ENCODE measurements around the gene SMIM10L2A. TPM values are rescaled to one million over a fixed set of nuclear protein-coding genes. Genes with fewer than 3 reads are reported as not detected.

The SMIM10L2A gene
- total RNA-seq, 1 donor from 2014 or later: 1.5 TPM

GRCh38 chrX:135429429-135429828 lies 7.7 kb downstream of the SMIM10L2A start:
- Histone ChIP-seq H3K4me1 (no peaks in the 10 kb centered on the region), H3K27me3 (no peaks in the 10 kb centered on the region), H3K4me3 (no peak overlapping the region), H3K9me3 (no peaks in the 10 kb centered on the region), H3K27ac (no peak overlapping the region), H3K36me3 (no peaks in the 10 kb centered on the region)
- intact Hi-C loops (cut with DNase I): no loop called here
- no peak for TF ChIP-seq POLR2A (IDR thresholded peaks at IDR 0.05)
- TF ChIP-seq, protein P1, sequence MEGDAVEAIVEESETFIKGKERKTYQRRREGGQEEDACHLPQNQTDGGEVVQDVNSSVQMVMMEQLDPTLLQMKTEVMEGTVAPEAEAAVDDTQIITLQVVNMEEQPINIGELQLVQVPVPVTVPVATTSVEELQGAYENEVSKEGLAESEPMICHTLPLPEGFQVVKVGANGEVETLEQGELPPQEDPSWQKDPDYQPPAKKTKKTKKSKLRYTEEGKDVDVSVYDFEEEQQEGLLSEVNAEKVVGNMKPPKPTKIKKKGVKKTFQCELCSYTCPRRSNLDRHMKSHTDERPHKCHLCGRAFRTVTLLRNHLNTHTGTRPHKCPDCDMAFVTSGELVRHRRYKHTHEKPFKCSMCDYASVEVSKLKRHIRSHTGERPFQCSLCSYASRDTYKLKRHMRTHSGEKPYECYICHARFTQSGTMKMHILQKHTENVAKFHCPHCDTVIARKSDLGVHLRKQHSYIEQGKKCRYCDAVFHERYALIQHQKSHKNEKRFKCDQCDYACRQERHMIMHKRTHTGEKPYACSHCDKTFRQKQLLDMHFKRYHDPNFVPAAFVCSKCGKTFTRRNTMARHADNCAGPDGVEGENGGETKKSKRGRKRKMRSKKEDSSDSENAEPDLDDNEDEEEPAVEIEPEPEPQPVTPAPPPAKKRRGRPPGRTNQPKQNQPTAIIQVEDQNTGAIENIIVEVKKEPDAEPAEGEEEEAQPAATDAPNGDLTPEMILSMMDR (IDR thresholded peaks at IDR 0.05): no peak
- TF ChIP-seq POLR2AphosphoS5 (IDR thresholded peaks at IDR 0.05; ENCODE audit: insufficient read depth in 1 of 2, low read depth in 1 of 2): no peak
- DNase-seq (ENCODE audit: extremely low spot score in 2 of 2): no peak

- DNase-seq (ENCODE audit: extremely low spot score in 2 of 2): no peak
- Histone ChIP-seq H3K36me3 (no peaks in the 10 kb centered on the region), H3K4me1 (no peaks in the 10 kb centered on the region), H3K4me3 (no peak overlapping the region), H3K27ac (no peak overlapping the region), H3K27me3 (no peaks in the 10 kb centered on the region), H3K9me3 (no peaks in the 10 kb centered on the region)
- intact Hi-C loops (cut with DNase I): no loop called here
- TF ChIP-seq POLR2AphosphoS5 (IDR thresholded peaks at IDR 0.05; ENCODE audit: insufficient read depth in 1 of 2, low read depth in 1 of 2) (no peak), POLR2A (IDR thresholded peaks at IDR 0.05) (no peak)
- TF ChIP-seq, protein P1 (IDR thresholded peaks at IDR 0.05): no peak
Measured at GRCh38 chrX:135431886-135432285, 10.1 kb downstream of the SMIM10L2A start.

DNA sequence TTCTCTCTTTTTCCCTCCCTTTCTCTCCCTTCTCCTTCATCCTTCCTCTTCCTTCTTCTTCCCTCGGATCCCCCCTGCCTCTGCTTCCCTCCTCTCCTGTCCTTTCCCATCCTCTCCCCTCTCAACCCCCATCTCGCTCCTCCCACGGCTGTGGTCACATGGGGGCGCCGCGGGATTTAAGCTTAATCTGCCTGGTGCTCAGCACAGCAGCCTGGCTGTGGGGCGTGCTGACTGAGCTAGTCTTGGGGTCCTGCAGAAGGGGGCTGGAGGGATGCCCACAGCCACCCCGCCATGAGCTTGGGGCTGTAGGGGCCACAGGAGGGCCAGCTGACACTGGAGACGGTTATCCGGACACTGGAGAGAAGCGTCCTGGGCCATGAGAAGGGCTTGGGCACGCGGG lies 10.7 kb downstream of the SMIM10L2A start:
- H3K4me1 ChIP-seq: no peaks in the 10 kb centered on the region
- TF ChIP-seq, protein P1 (IDR thresholded peaks at IDR 0.05): no peak
- TF ChIP-seq POLR2AphosphoS5 (IDR thresholded peaks at IDR 0.05; ENCODE audit: insufficient read depth in 1 of 2, low read depth in 1 of 2): no peak
- TF ChIP-seq POLR2A (IDR thresholded peaks at IDR 0.05): no peak
- no peak overlapping the region for H3K4me3 ChIP-seq

GRCh38 chrX:135432881-135433521 lies 11.3 kb downstream of the SMIM10L2A start:
- Histone ChIP-seq H3K4me3 (no peak overlapping the region), H3K9me3 (no peaks in the 10 kb centered on the region), H3K4me1 (no peaks in the 10 kb centered on the region), H3K27me3 (no peaks in the 10 kb centered on the region), H3K27ac (no peak overlapping the region), H3K36me3 (no peaks in the 10 kb centered on the region)
- no peak for DNase-seq (ENCODE audit: extremely low spot score in 2 of 2)
- intact Hi-C loops (cut with DNase I): no loop called here
- no peak for TF ChIP-seq POLR2AphosphoS5 (IDR thresholded peaks at IDR 0.05; ENCODE audit: insufficient read depth in 1 of 2, low read depth in 1 of 2)
- no peak for TF ChIP-seq POLR2A (IDR thresholded peaks at IDR 0.05)
- TF ChIP-seq, protein P1 (IDR thresholded peaks at IDR 0.05): no peak

More for the DNA sequence above, 10.7 kb downstream of the SMIM10L2A start:
- Histone ChIP-seq H3K27ac (no peak overlapping the region), H3K9me3 (no peaks in the 10 kb centered on the region), H3K36me3 (no peaks in the 10 kb centered on the region), H3K27me3 (no peaks in the 10 kb centered on the region)
- no peak for DNase-seq (ENCODE audit: extremely low spot score in 2 of 2)
- intact Hi-C loops (cut with DNase I): no loop called here

DNA sequence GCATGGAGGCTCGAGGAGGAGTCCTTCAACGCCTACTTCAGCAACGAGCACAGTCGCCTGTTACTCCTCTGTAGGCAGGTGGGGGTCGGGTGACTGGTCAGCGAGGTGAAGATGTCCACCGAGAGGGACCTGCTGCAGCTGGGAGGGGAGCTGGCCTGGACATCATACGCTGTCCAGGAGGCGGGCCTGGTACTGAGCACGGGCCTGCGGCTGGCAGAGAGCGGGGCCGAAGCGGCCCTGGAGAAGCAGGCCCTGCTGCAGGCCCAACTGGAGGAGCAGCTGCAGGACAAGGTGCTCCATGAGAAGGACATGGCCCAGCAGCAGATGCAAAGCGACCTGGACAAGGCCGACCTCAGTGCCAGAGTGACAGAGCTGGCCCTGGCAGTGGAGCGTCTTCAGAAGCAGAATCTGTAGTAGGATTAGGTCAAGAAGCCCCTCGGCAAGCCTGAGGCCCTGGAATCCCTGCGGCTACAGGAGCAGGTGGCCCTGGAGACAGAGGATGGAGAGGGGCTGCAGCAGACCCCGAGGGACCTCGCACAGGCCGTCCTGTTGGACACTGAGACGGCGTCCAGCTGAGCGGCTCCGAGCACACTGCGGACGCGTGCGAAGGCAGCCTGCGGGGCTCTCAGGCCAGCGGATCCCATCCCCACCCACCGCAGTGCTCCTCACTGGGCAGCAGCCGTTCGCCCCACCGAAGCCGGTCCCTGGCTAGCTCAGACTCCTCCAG lies 11.9 kb downstream of the SMIM10L2A start:
- Histone ChIP-seq H3K4me1 (no peaks in the 10 kb centered on the region), H3K27me3 (no peaks in the 10 kb centered on the region), H3K4me3 (no peak overlapping the region), H3K36me3 (no peaks in the 10 kb centered on the region), H3K9me3 (no peaks in the 10 kb centered on the region), H3K27ac (no peak overlapping the region)
- no peak for DNase-seq (ENCODE audit: extremely low spot score in 2 of 2)
- intact Hi-C loops (cut with DNase I): no loop called here
- no peak for TF ChIP-seq POLR2A (IDR thresholded peaks at IDR 0.05)
- no peak for TF ChIP-seq POLR2AphosphoS5 (IDR thresholded peaks at IDR 0.05; ENCODE audit: insufficient read depth in 1 of 2, low read depth in 1 of 2)
- TF ChIP-seq, protein P1 (IDR thresholded peaks at IDR 0.05): no peak
